IPS DF 6.9 (cell line): ENCODE results near the gene CACNA2D3.

ENCODE experiments used
- DNase-seq: peaks from one replicate; pipeline ENCODE4 v3.0.0-alpha.2; 2013; ENCODE audit warnings: low read depth, low spot score
- H3K27ac ChIP-seq: one replicate; pipeline ENCODE4 v1.5.1; 2013; ENCODE audit warnings: low read length, control low read depth
- H3K27me3 ChIP-seq: 2 replicates; pipeline ENCODE4 v1.6.1; 2013; ENCODE audit warnings: mild to moderate bottlenecking, low read length; ENCODE audit not compliant: control insufficient read depth, insufficient read depth
- H3K36me3 ChIP-seq: 2 replicates; pipeline ENCODE4 v1.6.1; 2013; ENCODE audit warnings: low read length; ENCODE audit not compliant: control insufficient read depth, insufficient read depth
- H3K4me1 ChIP-seq: 2 replicates; pipeline ENCODE4 v1.6.1; 2013; ENCODE audit warnings: low read length; ENCODE audit not compliant: control insufficient read depth, insufficient read depth
- H3K4me3 ChIP-seq: 2 replicates; pipeline ENCODE4 v1.5.1; 2013; ENCODE audit warnings: mild to moderate bottlenecking, low read length
- H3K9me3 ChIP-seq: 2 replicates; pipeline ENCODE4 v1.6.1; 2013; ENCODE audit warnings: low read length, inconsistent platforms; ENCODE audit not compliant: control insufficient read depth, insufficient read depth
- WGBS: extraction: QIAGEN DNeasy Blood & Tissue Kit; methylation state at CpG from one replicate; pipeline ENCODE4 v1.1.7; 2013; ENCODE audit warnings: mixed read lengths, missing lambda C conversion rate; ENCODE audit not compliant: insufficient read length, insufficient coverage; 5-methylcytosine and 5-hydroxymethylcytosine counted together

The CACNA2D3 gene

GRCh38 chr3:54262541-54262940, 140.2 kb downstream of the CACNA2D3 start:
- DNase-seq = no peak
- Histone ChIP-seq H3K4me1 (no peaks in the 10 kb centered on the region), H3K36me3 (no peaks in the 10 kb centered on the region), H3K4me3 (no peak overlapping the region), H3K9me3 (no peaks in the 10 kb centered on the region), H3K27me3 (no peaks in the 10 kb centered on the region), H3K27ac (no peak overlapping the region)
- WGBS = no CpG with 5 or more reads among the region's 6 CpGs

GRCh38 chr3:54262946-54263345, 140.6 kb downstream of the CACNA2D3 start:
- H3K36me3 ChIP-seq = no peaks in the 10 kb centered on the region
- no peak overlapping the region for H3K27ac ChIP-seq
- DNase-seq = no peak
- no peaks in the 10 kb centered on the region for H3K9me3 ChIP-seq
- H3K4me1 ChIP-seq = no peaks in the 10 kb centered on the region
- no CpG with 5 or more reads among the region's 1 CpG for WGBS
- H3K27me3 ChIP-seq = no peaks in the 10 kb centered on the region
- H3K4me3 ChIP-seq = no peak overlapping the region

- Histone ChIP-seq H3K27me3 (no peaks in the 10 kb centered on the region), H3K9me3 (no peaks in the 10 kb centered on the region), H3K36me3 (no peaks in the 10 kb centered on the region), H3K4me1 (no peaks in the 10 kb centered on the region), H3K27ac (no peak overlapping the region), H3K4me3 (no peak overlapping the region)
- no CpG with 5 or more reads among the region's 4 CpGs for WGBS
- no peak for DNase-seq
Observed at GRCh38 chr3:54264050-54264449, 141.7 kb downstream of the CACNA2D3 start.

GRCh38 chr3:54270816-54271526, 148.6 kb downstream of the CACNA2D3 start:
- H3K4me1 ChIP-seq = no peaks in the 10 kb centered on the region
- DNase-seq = no peak
- H3K27me3 ChIP-seq = no peaks in the 10 kb centered on the region
- H3K9me3 ChIP-seq = no peaks in the 10 kb centered on the region
- no peak overlapping the region for H3K4me3 ChIP-seq
- H3K27ac ChIP-seq = no peak overlapping the region
- H3K36me3 ChIP-seq = no peaks in the 10 kb centered on the region
- no CpG with 5 or more reads among the region's 4 CpGs for WGBS

- Histone ChIP-seq H3K27ac (no peak overlapping the region), H3K4me3 (no peak overlapping the region), H3K4me1 (no peaks in the 10 kb centered on the region), H3K27me3 (no peaks in the 10 kb centered on the region), H3K9me3 (no peaks in the 10 kb centered on the region), H3K36me3 (no peaks in the 10 kb centered on the region)
- DNase-seq = no peak
- no CpG with 5 or more reads among the region's 1 CpG for WGBS
Observed at GRCh38 chr3:54273791-54274190, 151.4 kb downstream of the CACNA2D3 start.

- no peaks in the 10 kb centered on the region for H3K9me3 ChIP-seq
- no peak overlapping the region for H3K27ac ChIP-seq
- no peaks in the 10 kb centered on the region for H3K27me3 ChIP-seq
- H3K4me3 ChIP-seq = no peak overlapping the region
- no peak for DNase-seq
- no peaks in the 10 kb centered on the region for H3K4me1 ChIP-seq
- no CpG with 5 or more reads among the region's 4 CpGs for WGBS
- no peaks in the 10 kb centered on the region for H3K36me3 ChIP-seq
Observed at GRCh38 chr3:54274607-54275006, 152.3 kb downstream of the CACNA2D3 start.

- Histone ChIP-seq H3K4me1 (no peaks in the 10 kb centered on the region), H3K36me3 (no peaks in the 10 kb centered on the region), H3K9me3 (no peaks in the 10 kb centered on the region), H3K27me3 (no peaks in the 10 kb centered on the region), H3K4me3 (no peak overlapping the region), H3K27ac (no peak overlapping the region)
- no CpG with 5 or more reads among the region's 10 CpGs for WGBS
- no peak for DNase-seq
Observed at GRCh38 chr3:54279005-54279583, 156.7 kb downstream of the CACNA2D3 start.

GRCh38 chr3:54283470-54283869, 161.1 kb downstream of the CACNA2D3 start:
- Histone ChIP-seq H3K4me1 (no peaks in the 10 kb centered on the region), H3K36me3 (no peaks in the 10 kb centered on the region), H3K27ac (no peak overlapping the region), H3K9me3 (no peaks in the 10 kb centered on the region), H3K27me3 (no peaks in the 10 kb centered on the region), H3K4me3 (no peak overlapping the region)
- no peak for DNase-seq
- WGBS = no CpG with 5 or more reads among the region's 4 CpGs

- DNase-seq = no peak
- WGBS = no CpG with 5 or more reads among the region's 4 CpGs
- no peaks in the 10 kb centered on the region for H3K36me3 ChIP-seq
Observed at GRCh38 chr3:54294214-54294613, 171.9 kb downstream of the CACNA2D3 start.

GRCh38 chr3:54296531-54296930, 174.2 kb downstream of the CACNA2D3 start:
- H3K4me3 ChIP-seq = no peak overlapping the region
- H3K27me3 ChIP-seq = no peaks in the 10 kb centered on the region
- no CpG with 5 or more reads among the region's 8 CpGs for WGBS
- H3K27ac ChIP-seq = no peak overlapping the region
- H3K36me3 ChIP-seq = no peaks in the 10 kb centered on the region
- peaks cover 6% of the 10 kb centered on the region for H3K4me1 ChIP-seq
- DNase-seq = no peak
- H3K9me3 ChIP-seq = no peaks in the 10 kb centered on the region

More at GRCh38 chr3:54294214-54294613, 171.9 kb downstream of the CACNA2D3 start:
- Histone ChIP-seq H3K27ac (no peak overlapping the region), H3K4me1 (peaks cover 6% of the 10 kb centered on the region), H3K9me3 (no peaks in the 10 kb centered on the region), H3K27me3 (no peaks in the 10 kb centered on the region), H3K4me3 (no peak overlapping the region)
